Suprapubic skin (tissue), 4 donors: ENCODE data around the gene ASTN2. TPM values are rescaled to one million over a fixed set of nuclear protein-coding genes. Genes with fewer than 3 reads are reported as not detected.

Experiments
- DNase-seq, 2 donors: peaks; one replicate each; pipeline ENCODE4 v3.0.0-alpha.2; 2019; ENCODE audit warnings: low spot score in 2 of 2
- H3K27ac ChIP-seq: fragments of 200-600 bp; sonication (generic); one replicate; pipeline ENCODE4 v1.5.1; 2019
- H3K27me3 ChIP-seq: fragments of 200-600 bp; sonication (generic); one replicate; pipeline ENCODE4 v1.5.1; 2019
- H3K36me3 ChIP-seq: fragments of 200-600 bp; sonication (generic); one replicate; pipeline ENCODE4 v1.5.1; 2019
- H3K4me1 ChIP-seq: fragments of 200-600 bp; sonication (generic); one replicate; pipeline ENCODE4 v1.5.1; 2019
- H3K4me3 ChIP-seq: fragments of 200-600 bp; sonication (generic); one replicate; pipeline ENCODE4 v1.5.1; 2019; ENCODE audit warnings: mild to moderate bottlenecking
- H3K9me3 ChIP-seq: fragments of 200-600 bp; sonication (generic); one replicate; pipeline ENCODE4 v1.5.1; 2019
- CTCF ChIP-seq, 2 donors: fragments of 200-600 bp in 1 of 2; fragments of 450-650 bp in 1 of 2; sonication (generic) in 1 of 2; IDR thresholded peaks; one replicate each; pipeline ENCODE4 v1.5.1; 2016 to 2019; ENCODE audit warnings: antibody characterized with exemption in 2 of 2, mild to moderate bottlenecking in 1 of 2, moderate library complexity in 1 of 2
- EP300 ChIP-seq: sonication (generic); formaldehyde crosslinking; IDR thresholded peaks from one replicate; pipeline ENCODE4 v1.6.1; 2017; ENCODE audit warnings: antibody characterized with exemption
- POLR2A ChIP-seq, 2 donors: fragments of 450-650 bp; IDR thresholded peaks; one replicate each; pipeline ENCODE4 v1.6.1; 2017; ENCODE audit warnings: antibody characterized with exemption in 2 of 2, mild to moderate bottlenecking in 2 of 2, moderate library complexity in 2 of 2
- POLR2AphosphoS5 ChIP-seq, 3 donors: sonication (generic); formaldehyde crosslinking; IDR thresholded peaks; one replicate each; pipeline ENCODE4 v1.6.1; 2017; ENCODE audit warnings: antibody characterized with exemption in 3 of 3
- WGBS: methylation state at CpG from one replicate; pipeline ENCODE4 v1.1.5; 2018; 5-methylcytosine and 5-hydroxymethylcytosine counted together
- total RNA-seq, 4 donors: library from RNA; depleted of rRNA; stranded (reverse); fragments of >200 nt; gene quantifications; one replicate each; pipeline ENCODE4 v1.1.0, GENCODE V29; 2016

The ASTN2 gene
- total RNA-seq, 4 donors from 2014 or later = 2.0 to 6.9 (median 3.8) TPM

GRCh38 chr9:117444501-117444900 lies 29.6 kb upstream of the ASTN2 start:
- Histone ChIP-seq H3K4me3 (no peak overlapping the region), H3K9me3 (no peaks in the 10 kb centered on the region), H3K27me3 (peaks cover 4% of the 10 kb centered on the region), H3K36me3 (no peaks in the 10 kb centered on the region), H3K27ac (no peak overlapping the region), H3K4me1 (no peaks in the 10 kb centered on the region)
- TF ChIP-seq CTCF (IDR thresholded peaks at IDR 0.05) (no peak), POLR2A (IDR thresholded peaks at IDR 0.05) (no peak), EP300 (no peak), POLR2AphosphoS5 (IDR thresholded peaks at IDR 0.05) (no peak)
- DNase-seq = no peak
- WGBS = 25% methylated on average over 4 of the region's 4 CpGs

GRCh38 chr9:117437283-117437682 lies 22.4 kb upstream of the ASTN2 start:
- no peaks in the 10 kb centered on the region for H3K9me3 ChIP-seq
- peaks cover 7% of the 10 kb centered on the region for H3K27me3 ChIP-seq
- H3K27ac ChIP-seq = no peak overlapping the region
- 30% methylated on average over 6 of the region's 6 CpGs for WGBS
- no peak for DNase-seq
- no peak overlapping the region for H3K4me3 ChIP-seq
- no peaks in the 10 kb centered on the region for H3K4me1 ChIP-seq
- no peaks in the 10 kb centered on the region for H3K36me3 ChIP-seq
- TF ChIP-seq POLR2AphosphoS5 (IDR thresholded peaks at IDR 0.05) = no peak
- no peak for TF ChIP-seq EP300
- no peak for TF ChIP-seq POLR2A (IDR thresholded peaks at IDR 0.05)
- no peak for TF ChIP-seq CTCF (IDR thresholded peaks at IDR 0.05)

GRCh38 chr9:117435630-117436261 lies 20.9 kb upstream of the ASTN2 start:
- 77% methylated on average over 4 of the region's 4 CpGs for WGBS
- Histone ChIP-seq H3K4me3 (no peak overlapping the region), H3K9me3 (no peaks in the 10 kb centered on the region), H3K4me1 (no peaks in the 10 kb centered on the region), H3K27ac (no peak overlapping the region), H3K36me3 (no peaks in the 10 kb centered on the region), H3K27me3 (peaks cover 7% of the 10 kb centered on the region)
- no peak for TF ChIP-seq EP300
- TF ChIP-seq POLR2AphosphoS5 (IDR thresholded peaks at IDR 0.05) = no peak
- TF ChIP-seq POLR2A (IDR thresholded peaks at IDR 0.05) = no peak
- no peak for TF ChIP-seq CTCF (IDR thresholded peaks at IDR 0.05)
- no peak for DNase-seq

DNA sequence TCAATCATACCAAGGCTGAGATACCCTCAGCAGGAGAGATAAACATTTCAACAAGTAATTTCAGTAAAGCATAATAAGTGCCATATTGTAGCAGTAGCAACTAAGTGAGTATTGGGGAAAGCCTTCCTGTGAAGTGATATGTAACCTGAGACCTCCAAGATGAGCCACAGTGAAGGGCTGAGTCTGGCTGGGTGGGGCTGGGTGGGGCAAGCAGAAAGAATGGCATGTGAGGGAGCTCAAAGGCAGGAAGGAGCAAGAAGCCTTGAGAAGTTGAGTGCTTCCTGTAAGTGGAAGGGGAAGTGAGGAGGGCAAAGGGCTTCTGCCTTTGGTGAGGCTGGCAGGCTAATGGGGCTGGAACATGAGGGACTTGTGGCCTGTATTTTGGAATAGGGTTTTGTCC lies 19.7 kb upstream of the ASTN2 start:
- Histone ChIP-seq H3K27ac (no peak overlapping the region), H3K9me3 (no peaks in the 10 kb centered on the region), H3K4me1 (no peaks in the 10 kb centered on the region), H3K4me3 (no peak overlapping the region), H3K36me3 (no peaks in the 10 kb centered on the region), H3K27me3 (peaks cover 3% of the 10 kb centered on the region)
- TF ChIP-seq CTCF (IDR thresholded peaks at IDR 0.05) (no peak), POLR2AphosphoS5 (IDR thresholded peaks at IDR 0.05) (no peak), POLR2A (IDR thresholded peaks at IDR 0.05) (no peak), EP300 (no peak)
- no peak for DNase-seq

GRCh38 chr9:117430813-117431212 lies 16.0 kb upstream of the ASTN2 start:
- WGBS = 78% methylated on average over 2 of the region's 2 CpGs
- no peak overlapping the region for H3K4me3 ChIP-seq
- TF ChIP-seq CTCF (IDR thresholded peaks at IDR 0.05) (no peak), POLR2A (IDR thresholded peaks at IDR 0.05) (no peak), POLR2AphosphoS5 (IDR thresholded peaks at IDR 0.05) (no peak), EP300 (no peak)
- no peaks in the 10 kb centered on the region for H3K36me3 ChIP-seq
- H3K27ac ChIP-seq = no peak overlapping the region
- no peaks in the 10 kb centered on the region for H3K27me3 ChIP-seq
- no peaks in the 10 kb centered on the region for H3K9me3 ChIP-seq
- no peak for DNase-seq
- H3K4me1 ChIP-seq = no peaks in the 10 kb centered on the region
